ENCODE measurements around the gene POU2F3.
"Not testable (repeated sequence)": the region's sequence is repeated elsewhere in the genome, so short reads cannot be mapped to it uniquely, and the experiment has no call there.

Gene POU2F3

DNA sequence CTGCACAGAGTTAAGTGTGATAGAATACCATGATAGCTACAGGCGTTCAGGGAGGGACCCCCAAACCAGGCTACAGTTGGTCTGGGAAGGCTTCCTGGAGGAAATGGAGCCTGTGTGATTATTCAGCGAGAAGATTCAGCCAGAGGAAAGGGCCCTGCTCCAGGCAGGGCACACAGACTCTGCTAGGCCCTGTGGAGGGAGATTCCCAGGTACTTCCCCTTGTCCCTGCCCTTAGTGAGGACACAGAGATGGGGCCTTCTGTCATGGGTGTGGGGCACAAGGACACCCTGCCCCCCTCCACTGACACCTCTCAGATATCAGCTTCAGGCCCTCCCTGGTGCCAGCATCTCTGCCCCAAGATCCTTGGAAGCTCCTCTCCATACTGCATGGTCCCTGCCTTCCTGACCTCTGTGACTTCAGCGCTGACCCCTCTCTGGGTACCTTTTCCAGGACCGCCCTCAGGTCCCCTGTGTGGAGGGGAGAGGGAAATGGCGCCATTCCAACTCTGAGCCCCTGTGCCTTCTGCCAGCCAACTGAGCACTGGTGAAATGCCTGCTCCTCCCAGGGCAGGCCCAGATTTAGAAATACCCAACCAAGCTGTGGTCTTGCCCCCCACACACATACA, 12.6 kb upstream of the POU2F3 start:
- no peak for DNase-seq

DNA sequence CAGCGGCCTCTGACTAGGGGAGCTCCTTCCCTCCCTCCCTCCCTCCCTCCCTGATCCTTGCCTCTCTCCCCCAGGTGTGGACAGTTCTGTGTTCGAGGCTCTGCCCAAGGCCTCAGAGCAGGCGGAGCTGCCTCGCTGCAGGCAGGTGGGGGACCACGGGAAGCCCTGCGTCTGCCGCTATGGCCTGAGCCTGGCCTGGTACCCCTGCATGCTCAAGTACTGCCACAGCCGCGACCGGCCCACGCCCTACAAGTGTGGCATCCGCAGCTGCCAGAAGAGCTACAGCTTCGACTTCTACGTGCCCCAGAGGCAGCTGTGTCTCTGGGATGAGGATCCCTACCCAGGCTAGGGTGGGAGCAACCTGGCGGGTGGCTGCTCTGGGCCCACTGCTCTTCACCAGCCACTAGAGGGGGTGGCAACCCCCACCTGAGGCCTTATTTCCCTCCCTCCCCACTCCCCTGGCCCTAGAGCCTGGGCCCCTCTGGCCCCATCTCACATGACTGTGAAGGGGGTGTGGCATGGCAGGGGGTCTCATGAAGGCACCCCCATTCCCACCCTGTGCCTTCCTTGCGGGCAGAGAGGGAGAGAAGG, 11.1 kb upstream of the POU2F3 start:
- no peak for DNase-seq

DNA sequence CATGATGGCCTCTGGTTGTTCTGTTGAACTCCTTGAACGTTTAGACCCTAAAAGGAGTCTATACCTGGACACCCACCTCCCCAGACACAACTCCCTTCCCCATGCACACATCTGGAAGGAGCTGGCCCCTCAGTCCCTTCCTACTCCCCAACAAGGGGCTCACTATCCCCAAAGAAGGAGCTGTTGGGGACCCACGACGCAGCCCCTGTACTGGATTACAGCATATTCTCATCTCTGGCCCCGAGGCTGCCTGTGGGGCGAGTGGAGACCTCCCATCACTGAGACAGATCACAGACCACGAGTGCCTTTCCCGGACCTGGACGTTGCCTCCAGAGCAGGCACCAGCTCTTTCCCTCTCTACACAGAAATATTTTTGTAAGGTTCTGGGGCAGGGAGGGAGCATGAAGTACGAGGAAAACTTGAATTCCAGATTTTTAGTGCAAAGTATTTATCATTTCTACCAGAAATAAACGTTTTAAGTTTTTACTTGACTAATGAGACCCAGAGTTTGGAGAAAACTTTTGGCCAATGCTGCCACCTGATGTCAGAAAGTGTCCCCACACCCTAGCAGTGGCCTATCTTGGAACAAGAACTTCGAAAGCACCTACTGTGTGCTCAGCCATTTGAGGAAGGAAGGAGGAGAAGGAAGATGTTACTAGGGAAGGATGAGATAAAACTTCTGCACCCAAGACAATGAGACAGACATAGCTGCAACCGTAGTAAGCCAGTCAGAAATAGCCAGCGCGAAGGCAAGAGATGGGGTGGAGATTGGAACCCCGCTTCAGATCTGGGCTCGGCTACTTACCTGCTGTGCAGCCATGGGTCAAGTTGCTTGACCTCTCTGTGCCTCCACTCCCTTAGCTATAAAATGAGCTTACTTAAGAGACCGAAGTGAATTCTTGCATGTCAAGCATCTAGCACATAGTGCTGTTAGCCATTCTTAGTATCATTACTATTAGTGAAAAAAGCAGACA, 10.2 kb upstream of the POU2F3 start:
- DNase-seq: no peak

DNA sequence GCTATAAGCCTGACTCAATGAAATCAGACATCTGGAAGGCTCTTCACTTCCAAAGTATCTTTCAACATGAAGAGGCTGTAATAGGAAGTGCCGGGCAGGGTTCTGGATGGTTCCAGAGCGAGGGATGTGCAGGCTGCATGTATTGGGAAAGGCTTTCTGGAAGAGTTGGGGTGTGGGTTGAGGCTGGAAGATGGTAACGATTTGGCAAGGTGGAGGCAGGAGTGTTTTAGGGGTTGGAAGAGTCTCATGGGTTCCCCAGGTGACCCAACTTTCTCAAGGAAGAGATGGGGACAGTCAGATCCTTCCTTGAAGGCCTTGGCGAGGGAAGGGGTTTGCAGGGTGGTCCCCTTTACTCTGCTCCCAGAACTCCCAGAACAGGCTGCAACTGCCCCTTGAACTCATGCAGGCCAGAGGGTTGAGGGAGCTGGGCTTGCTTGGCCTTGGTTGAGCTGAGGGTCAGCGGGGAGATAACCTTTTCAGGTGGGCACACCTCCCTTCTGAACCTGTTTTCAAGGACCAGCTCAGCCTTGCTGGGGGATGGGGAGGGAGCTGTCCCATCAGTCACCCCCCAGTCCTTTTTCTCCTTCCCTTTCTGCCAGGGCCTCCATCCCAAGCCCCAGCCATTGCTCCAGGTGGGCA, 9.4 kb upstream of the POU2F3 start:
- DNase-seq: no peak

DNA sequence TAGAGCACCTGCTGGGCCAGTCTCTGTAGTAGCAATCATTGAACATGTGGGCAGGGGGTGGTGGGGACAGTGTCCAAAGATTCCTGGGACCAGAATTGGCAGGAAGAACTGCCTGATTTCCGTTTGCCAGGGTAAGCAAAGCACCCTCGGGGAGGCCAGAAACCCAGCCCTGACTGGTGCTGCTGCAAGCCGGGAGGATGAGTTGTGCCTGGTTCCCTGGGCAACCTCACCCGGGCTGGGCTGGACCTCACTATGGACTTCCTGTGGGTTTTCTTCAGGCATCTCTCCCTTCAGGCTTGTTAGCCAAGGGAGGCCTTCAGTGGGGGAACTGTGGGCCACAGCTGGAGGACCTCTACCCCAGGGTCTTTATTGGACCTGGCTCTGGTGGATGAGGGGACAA, 8.0 kb upstream of the POU2F3 start:
- no peak for DNase-seq

DNA sequence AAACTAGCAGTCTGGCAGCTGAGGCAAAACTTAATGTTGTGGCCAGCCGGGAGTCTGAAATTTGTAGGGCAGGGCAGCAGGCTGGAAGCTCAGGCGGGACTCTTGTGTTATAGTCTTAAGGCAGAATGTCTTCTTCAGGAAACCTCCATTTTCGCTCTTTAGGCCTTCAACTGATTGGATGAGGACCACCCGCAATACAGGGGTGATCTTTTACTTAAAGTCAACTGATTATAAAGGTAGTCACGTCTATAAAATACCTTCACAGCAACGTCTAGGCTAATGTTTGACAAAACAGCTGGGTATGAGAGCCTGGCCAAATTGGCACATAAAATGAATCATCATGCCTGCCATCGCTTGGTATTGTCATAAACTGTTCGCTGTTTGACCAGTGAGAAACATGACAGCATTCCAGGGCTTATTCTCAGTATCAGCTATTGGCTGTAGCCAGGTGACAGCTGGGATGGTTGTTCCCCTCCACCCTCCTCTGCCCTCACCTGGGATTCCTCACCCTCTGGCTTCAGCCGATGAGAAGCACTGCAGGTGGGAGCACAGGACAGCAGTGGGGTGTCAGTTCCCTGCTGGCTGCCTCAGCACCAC, 6.6 kb upstream of the POU2F3 start:
- DNase-seq: no peak

DNA sequence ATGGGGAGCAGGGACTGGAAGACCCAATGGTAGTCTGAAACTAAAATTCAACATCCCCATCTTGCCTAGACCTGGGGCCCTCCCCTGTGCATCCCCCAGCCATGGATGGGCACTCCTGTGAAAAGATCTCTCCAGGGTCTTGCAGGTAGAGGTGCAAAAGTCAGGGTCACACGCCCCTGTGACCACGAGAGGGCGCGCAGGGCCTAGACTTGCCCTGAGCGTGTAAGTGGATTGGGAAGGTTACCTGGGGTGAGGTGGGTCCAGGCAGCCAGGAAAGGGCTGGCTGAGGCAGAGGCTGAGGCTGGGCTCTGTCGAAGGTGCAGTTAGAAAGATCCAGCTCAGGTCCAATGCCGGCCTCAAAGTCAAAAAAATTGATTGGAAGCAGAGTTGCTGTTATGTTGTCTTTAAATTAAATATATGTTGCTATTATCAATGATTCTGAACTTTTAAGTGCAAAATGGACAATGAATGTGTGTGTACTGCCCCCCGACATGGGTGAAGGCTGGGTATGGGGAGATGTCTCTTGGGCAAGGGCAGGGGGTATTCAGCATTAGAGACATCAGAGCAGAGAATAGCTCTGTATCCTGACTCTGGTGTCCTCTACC, 4.8 kb upstream of the POU2F3 start:
- DNase-seq: no peak

DNA sequence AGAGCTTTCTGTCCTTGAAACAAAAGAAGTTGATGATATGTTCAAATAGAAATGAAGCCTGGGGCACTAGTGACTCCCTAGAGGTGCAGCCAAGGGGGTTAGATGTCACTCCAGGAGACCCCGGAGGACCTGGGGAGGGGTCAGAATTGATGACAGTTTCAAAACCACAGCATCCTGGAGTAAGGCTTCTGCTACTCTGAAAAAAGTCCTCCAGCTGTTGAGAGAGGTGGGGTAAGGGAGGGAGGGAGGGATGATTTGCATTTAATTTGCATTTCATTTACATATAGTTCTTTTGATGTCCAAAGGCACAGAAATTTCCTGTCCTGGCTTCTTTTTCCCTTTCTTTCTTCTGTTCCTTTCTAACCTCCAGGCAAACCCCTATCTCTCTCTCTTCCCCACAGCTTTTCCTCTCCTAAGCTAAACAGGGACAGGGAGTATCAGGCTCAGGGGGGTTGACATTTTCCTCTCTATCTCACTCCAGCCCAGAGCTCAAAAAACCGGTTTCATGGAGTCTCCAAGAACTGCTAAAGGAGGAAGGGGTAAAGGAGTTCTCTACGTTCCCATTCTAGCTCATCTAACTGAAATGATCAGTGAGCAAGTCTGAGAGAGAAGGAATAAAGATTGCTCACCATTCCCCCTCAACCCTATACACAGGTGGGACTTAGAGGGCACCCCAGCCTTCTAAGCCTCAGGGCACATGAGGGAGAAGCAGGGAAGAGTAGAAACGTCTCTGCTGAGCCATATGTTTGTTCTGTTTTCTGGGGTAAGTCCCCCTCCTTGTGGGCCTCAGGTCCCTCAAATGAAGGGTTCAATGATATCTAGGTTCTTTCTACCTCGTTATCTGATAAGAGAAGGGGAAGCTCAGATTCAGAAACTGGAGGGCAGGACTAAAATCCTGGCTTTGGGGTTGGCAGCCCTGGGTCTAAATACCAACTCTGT, 3.5 kb upstream of the POU2F3 start:
- DNase-seq: peak; percentile 45

DNA sequence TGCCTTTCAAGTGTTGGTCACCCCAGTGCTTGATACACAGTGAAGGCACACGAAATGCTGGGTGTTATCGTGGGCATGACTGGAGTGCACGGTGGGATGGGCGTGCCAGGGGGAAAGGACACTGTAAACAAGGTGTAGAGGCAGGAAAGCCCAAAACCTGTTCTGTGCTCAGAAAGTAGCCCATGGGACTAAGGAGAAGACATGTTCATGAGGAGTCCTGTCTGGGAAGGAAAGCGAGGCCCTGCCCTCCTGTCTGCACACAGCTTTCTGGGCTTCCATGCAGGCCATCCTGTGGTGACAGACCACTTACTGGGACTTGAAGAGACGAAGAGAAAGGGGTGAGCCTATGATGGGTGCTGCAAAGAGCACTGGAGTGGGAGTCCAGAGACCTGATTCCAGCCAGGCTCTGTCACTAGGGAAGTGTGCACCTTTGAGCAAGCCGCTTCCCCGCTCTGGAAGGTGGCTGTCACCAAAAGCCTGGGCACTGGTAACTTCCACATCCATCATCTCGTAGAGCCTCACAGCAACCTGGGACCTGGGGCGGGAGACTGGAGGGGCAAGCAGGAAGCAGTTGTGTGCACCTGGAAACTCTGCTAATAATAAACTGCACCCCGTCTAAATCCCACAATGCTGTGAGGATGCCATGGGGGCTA, 846 bp upstream of the POU2F3 start:
- no peak for DNase-seq

DNA sequence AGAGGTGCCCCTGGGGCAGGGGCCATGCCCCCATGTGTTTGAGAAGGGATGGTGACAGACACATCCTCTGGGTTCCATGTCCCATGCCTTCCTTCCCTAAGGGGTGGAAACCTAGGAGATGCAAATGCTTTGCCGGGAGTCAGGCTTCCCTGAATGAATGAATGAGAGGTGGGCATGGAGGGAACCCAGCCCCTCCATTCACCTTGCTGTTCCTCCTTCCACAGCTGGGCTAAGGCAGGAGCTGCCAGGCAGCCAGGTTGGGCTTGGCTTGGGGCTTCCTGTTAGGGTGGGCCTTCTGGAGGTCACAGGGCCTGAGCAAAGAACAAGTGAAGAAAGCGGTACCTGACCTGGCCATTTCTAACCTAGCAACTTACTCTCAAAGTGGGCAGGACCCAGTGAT, 926 bp downstream of the POU2F3 start:
- no peak for DNase-seq

DNA sequence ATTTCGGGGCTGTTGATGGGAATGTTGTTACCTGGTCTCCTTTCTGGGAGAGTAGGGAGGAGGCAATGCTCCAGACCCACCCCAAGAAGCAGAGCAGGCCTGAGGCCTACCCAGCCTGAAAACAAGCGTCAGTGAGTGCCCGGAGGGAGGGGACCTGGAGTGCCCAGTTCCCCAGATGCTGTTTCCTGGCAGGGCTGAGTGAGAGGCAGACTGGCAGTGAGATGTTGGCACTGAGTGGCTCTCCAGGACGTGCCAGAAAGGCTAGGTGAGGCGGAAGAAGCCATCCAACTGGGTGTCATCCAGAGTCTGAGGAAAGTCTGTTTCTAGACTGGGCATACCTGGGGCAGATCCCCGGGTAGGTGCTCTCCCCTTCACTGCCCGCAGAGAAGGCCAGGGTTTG, 1.3 kb downstream of the POU2F3 start:
- DNase-seq: no peak

DNA sequence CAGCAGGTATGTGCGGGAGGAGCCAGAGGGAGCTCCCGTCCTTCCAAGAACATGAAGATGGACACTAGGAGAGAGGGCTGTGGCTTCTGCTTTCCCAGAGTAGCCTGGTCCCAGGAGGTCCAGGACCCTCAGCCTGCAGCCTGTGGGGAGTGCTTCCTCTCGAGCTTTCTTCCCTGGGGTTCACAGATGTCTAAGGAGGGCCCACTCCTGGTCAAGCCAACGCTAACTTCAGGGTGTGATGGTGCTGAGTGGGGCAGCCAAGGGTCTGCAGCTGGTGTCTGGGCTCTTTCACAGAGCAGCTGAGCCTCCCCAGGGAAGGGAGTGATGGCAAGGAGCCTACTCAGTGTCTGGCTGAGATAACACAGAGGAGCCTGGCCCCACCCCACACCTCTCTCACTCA, 3.3 kb downstream of the POU2F3 start:
- no peak for DNase-seq

DNA sequence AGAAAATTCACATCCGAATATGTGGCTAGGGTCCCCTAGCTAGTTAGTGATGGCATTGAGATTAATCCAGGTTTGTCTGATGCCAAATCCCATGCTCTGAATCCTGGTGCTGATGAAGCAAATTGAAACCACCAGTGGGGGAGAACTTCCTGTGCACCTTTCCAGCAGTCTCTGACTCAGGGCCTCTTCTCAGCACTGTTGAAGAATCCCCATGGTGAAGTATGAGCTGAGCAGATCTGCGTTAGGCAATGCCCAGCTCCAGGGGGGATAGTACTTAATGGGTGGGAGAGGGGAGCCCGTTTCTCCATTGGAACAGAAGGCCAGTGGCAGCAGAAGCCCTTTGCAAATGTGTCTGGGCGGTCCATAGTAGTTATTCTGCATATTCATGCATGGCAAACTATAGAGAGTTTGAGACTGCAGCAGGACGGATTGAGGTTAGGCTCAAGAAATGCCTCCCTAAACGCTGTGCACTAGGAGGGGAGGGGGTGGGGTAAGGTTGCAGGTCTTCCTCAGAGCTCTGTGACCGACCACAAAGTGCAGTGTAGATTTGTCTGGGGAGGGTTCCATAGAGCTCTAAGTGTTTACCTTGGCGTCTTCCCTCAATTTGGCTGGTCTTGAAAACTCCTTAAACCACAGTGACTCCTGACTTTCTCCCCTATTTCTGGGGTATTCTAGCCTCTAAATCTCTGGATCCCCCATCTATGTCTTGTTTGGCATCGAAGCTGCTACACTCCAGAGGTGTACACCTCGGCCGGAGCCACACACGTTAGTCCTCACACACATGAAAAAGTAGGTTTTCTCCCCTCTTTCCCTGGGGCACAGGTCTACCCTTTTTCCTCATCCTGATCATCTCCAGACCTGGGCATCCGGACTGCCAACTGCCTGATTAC, 4.8 kb downstream of the POU2F3 start:
- no peak for DNase-seq

DNA sequence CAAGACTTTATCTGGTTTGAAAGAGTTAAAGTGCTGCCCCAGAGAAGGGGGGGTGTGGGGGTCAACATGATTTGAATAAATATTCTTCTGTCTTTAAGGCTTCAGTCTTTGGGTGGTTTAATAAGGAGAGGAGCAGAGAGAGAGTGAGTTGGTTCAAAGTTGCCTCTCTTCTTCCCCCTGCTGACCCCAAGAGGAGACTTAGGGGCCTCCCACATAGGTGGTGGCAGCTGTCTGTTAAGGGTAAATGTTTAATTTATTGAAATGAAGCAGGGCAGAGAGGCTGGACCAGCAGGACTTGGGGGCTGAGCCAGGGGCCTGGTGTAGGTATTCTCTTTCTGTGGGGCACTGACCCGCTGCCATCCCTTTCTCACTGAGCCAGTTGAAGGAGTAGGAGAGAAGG, 5.5 kb downstream of the POU2F3 start:
- DNase-seq: no peak

DNA sequence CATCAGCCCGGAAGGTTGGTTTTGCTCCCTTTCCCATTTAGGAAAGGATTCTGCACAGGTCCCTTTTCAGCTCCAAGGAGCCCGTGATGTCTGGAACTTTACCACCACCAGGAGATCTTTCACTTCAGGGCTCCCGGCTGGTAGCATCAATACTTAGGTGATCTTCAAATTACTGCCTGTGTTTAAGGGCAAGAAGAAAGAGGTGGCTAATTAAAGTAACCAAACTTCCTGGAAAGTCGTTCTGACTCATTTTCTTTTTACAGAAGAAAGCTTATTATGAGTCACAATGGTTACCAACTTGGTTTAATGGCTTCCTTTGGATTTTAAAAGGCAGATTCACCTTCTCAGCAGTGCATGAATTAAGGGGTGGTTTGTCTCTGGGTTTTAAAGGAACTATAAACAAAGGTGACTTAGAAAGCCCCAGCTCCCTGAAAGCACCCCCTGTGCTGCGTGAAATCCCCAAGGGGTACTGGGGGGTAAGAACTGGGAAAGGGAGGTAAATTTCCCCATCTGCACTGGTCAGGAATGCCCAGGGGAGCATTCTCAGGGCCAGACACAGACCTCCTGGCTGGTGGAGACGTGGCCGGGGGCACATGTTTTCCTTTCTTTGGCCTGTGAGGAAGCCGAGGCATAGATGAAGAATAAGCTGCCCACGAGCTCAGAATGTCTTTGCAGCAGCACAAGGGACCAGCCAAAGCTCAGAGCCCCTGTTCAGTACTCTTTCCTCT, 8.8 kb downstream of the POU2F3 start:
- peak; percentile 49 for DNase-seq

DNA sequence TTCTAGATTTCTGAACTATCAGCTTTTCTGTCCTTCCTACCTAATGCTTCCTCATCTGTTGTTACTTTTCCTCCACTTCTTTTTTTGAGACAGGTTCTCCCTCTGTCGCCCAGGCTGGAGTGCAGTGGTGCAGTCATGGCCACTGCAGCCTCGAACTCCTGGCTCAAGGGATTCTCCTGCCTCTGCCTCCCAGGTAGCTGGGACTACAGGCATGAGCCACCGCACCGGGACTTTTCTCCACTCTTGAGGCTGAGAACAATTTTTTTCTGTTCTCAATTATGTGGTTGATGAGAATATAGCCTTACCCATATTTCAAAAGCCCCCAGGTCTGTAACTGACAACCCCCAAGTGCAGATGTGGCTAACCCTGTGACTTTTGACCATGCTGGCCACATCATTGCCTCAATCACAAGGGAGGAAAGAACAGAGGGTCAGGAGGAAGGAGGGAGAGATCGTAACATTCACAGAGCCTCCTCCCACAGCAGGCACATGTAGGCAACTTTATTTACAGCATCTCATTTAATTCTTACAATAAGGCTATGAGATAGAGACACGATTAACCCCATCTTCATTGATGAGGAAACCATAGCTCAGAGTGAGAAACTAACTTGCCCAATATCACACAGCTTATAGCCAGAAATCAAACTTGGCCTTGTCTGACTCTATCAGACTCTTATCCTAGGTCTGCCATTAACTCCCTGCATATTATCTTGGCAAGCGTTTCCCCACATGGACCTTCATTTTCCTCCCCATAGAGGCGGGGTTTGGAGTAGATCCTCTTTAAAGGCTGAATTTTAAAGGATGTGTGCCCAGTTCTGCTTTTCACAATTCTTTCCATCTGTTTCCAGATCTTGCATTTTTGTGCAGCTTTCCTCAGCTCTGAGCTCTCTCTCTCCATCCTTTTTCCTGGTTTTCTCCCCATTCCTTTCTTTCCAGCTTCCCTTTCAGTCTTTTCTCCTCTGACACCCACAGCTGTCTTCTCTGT, 9.6 kb downstream of the POU2F3 start:
- no peak for DNase-seq

DNA sequence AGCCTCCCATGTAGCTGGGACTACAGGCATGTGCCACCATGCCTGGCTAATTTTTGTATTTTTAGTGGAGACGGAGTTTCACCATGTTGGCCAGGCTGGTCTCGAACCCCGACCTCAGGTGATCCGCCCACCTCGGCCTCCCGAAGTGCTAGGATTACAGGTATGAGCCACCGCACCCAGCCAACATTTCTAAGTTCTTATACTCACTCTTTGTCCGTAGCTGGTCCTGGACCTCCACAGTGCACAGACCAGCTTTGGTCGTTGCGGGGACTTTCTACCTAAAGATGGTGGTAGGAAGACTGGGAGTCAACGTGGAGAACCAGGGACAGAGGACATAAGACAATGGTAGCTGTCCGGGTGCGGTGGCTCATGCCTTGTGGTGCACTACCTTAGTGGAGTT, 13.4 kb downstream of the POU2F3 start:
- DNase-seq: not testable (repeated sequence)

Data from EL (cell line).